ENCODE data around the gene TMCC3.

GRCh38 chr12:94689646-94690036, 39.3 kb upstream of the TMCC3 start:
- TF ChIP-seq CTCF (conservative IDR thresholded peaks at IDR 0.05; ENCODE audit: low read depth, low read length) (no peak), EZH2 (IDR thresholded peaks at IDR 0.05; ENCODE audit: borderline replicate concordance, low read depth, low read length, poor library complexity, severe bottlenecking) (no peak)
